Gastrocnemius medialis (tissue), 4 donors: ENCODE measurements around the gene DCC.

Experiments
- POLR2A ChIP-seq, 2 donors: fragments of 450-650 bp; IDR thresholded peaks; one replicate each; pipeline ENCODE4 v1.6.1; 2017; ENCODE audit warnings: antibody characterized with exemption in 2 of 2, mild to moderate bottlenecking in 2 of 2, moderate library complexity in 2 of 2
- TF ChIP-seq, protein P1 (sequence below), 5 experiments: fragments of 450-650 bp in 3 of 5; fragments of 200-600 bp in 2 of 5; sonication (generic) in 2 of 5; IDR thresholded peaks in 4 of 5; conservative IDR thresholded peaks in 1 of 5; 1 replicate in 4 of 5; 2 replicates in 1 of 5; pipeline ENCODE4 v1.5.1; 2016 to 2019; ENCODE audit warnings: antibody characterized with exemption in 5 of 5, mild to moderate bottlenecking in 3 of 5, moderate library complexity in 3 of 5

DNA sequence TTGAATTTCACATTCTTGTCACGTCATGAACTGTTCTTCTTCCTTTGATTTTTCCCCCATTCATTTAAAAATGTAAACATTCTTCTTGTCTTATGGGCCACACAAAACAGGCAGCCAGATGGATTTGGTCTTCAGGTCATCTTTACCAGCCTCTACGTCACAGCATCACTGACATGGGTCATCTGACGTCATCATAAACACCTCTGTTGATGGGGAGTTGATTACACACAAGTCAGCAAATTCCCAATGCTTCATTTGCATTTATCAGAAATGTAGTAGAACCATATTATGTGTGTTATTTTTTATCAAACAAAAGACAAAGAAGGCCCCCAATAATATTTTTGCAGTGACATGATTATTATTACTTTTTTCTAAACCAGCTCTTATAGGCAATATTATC, 777.9 kb downstream of the DCC start:
- TF ChIP-seq, protein P1, sequence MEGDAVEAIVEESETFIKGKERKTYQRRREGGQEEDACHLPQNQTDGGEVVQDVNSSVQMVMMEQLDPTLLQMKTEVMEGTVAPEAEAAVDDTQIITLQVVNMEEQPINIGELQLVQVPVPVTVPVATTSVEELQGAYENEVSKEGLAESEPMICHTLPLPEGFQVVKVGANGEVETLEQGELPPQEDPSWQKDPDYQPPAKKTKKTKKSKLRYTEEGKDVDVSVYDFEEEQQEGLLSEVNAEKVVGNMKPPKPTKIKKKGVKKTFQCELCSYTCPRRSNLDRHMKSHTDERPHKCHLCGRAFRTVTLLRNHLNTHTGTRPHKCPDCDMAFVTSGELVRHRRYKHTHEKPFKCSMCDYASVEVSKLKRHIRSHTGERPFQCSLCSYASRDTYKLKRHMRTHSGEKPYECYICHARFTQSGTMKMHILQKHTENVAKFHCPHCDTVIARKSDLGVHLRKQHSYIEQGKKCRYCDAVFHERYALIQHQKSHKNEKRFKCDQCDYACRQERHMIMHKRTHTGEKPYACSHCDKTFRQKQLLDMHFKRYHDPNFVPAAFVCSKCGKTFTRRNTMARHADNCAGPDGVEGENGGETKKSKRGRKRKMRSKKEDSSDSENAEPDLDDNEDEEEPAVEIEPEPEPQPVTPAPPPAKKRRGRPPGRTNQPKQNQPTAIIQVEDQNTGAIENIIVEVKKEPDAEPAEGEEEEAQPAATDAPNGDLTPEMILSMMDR (IDR thresholded peaks at IDR 0.05 in 4 of 5, conservative IDR thresholded peaks at IDR 0.05 in 1 of 5), result no peak
- TF ChIP-seq POLR2A (IDR thresholded peaks at IDR 0.05), result no peak
